ENCODE measurements around the gene PCDHGA10.

- no peak for TF ChIP-seq POLR2A (IDR thresholded peaks at IDR 0.05; ENCODE audit: control extremely low read depth in 1 of 2, low read depth in 2 of 2, low read length in 2 of 2)
- TF ChIP-seq CEBPB (IDR thresholded peaks at IDR 0.05; ENCODE audit: low read depth, low read length), result no peak
- TF ChIP-seq TAF7 (optimal IDR thresholded peaks at IDR 0.05; ENCODE audit: borderline replicate concordance, low read depth, low read length), result no peak
- no peak for TF ChIP-seq RFX5 (IDR thresholded peaks at IDR 0.05; ENCODE audit: borderline replicate concordance, low read depth, low read length)
- no peak for TF ChIP-seq CTCF (IDR thresholded peaks at IDR 0.05; ENCODE audit: control extremely low read depth in 1 of 3, insufficient read depth in 1 of 3, low read depth in 1 of 3, low read length in 3 of 3)
- no peak for TF ChIP-seq CHD2 (IDR thresholded peaks at IDR 0.05; ENCODE audit: low read length)
- no peak for TF ChIP-seq BACH1 (IDR thresholded peaks at IDR 0.05; ENCODE audit: low read length)
- no peak for TF ChIP-seq CBX8 (IDR thresholded peaks at IDR 0.05; ENCODE audit: borderline replicate concordance, low read depth, low read length)
- no peak for TF ChIP-seq NRF1 (IDR thresholded peaks at IDR 0.05; ENCODE audit: low read depth, low read length)
- TF ChIP-seq MAX (IDR thresholded peaks at IDR 0.05), result no peak
- no peak for TF ChIP-seq EZH2 (IDR thresholded peaks at IDR 0.05; ENCODE audit: low read depth, low read length, severe bottlenecking)
Observed at GRCh38 chr5:141422742-141423291, 10.0 kb downstream of the PCDHGA10 start.
